SK-N-SH (cell line): ENCODE measurements around the gene SUV39H2. TPM values are rescaled to one million over a fixed set of nuclear protein-coding genes. Genes with fewer than 3 reads are reported as not detected.

Experiments
- CTCF ChIA-PET: fragments of 300-600, 350-600 bp; formaldehyde crosslinking; extraction: SDS; loops from one replicate; lab custom pipeline; 2021; lab: Yijun Ruan, JAX
- POLR2A ChIA-PET: fragments of 350-600 bp; sonication (Branson Sonifier 250); formaldehyde crosslinking; extraction: SDS; loops from one replicate; lab custom pipeline; 2020; ENCODE audit warnings: antibody characterized with exemption, inconsistent platforms; lab: Yijun Ruan, JAX
- DNase-seq: peaks from one replicate; pipeline ENCODE4 v3.0.0; 2012
- H2AFZ ChIP-seq: fragments of 200-600 bp; sonication (generic); 2 replicates; pipeline ENCODE4 v1.8.1; 2016; ENCODE audit warnings: antibody characterized with exemption, mild to moderate bottlenecking, low read depth
- H3F3A ChIP-seq: fragments of 200-600 bp; sonication (generic); replicated peaks from 2 replicates; pipeline ENCODE3; 2016; ENCODE audit warnings: antibody characterized with exemption, mild to moderate bottlenecking; ENCODE audit not compliant: insufficient read depth
- H3K27ac ChIP-seq, 2 experiments: fragments of 200-500 bp in 1 of 2; fragments of 200-600 bp in 1 of 2; sonication (Bioruptor generic) in 1 of 2; sonication (generic), shearing (Covaris generic) in 1 of 2; 2 replicates each; pipeline versions ENCODE4 v1.5.1 to v1.6.1; 2014 to 2016; ENCODE audit warnings: low read depth in 2 of 2, inconsistent platforms in 1 of 2, low read length in 1 of 2, mild to moderate bottlenecking in 1 of 2, mixed read lengths in 1 of 2
- H3K27me3 ChIP-seq: fragments of 200-600 bp; sonication (generic), shearing (Covaris generic); 2 replicates; pipeline ENCODE4 v1.6.1; 2016; ENCODE audit warnings: mixed run types; ENCODE audit not compliant: insufficient read depth
- H3K36me3 ChIP-seq, 2 experiments: fragments of 200-500 bp in 1 of 2; fragments of 200-600 bp in 1 of 2; sonication (Bioruptor generic) in 1 of 2; sonication (generic) in 1 of 2; replicated peaks in 1 of 2; 2 replicates each; pipeline versions ENCODE3 to v1.5.1; 2014 to 2016; ENCODE audit warnings: low read length in 1 of 2, mild to moderate bottlenecking in 1 of 2; ENCODE audit not compliant: insufficient read depth in 2 of 2, control insufficient read depth in 1 of 2
- H3K4me1 ChIP-seq, 2 experiments: fragments of 200-500 bp in 1 of 2; fragments of 200-600 bp in 1 of 2; sonication (Bioruptor generic) in 1 of 2; sonication (generic), shearing (Covaris generic) in 1 of 2; 2 replicates each; pipeline versions ENCODE4 v1.5.1 to v1.6.1; 2014 to 2016; ENCODE audit warnings: low read depth in 1 of 2, low read length in 1 of 2, mixed run types in 1 of 2; ENCODE audit not compliant: insufficient read depth in 2 of 2, control insufficient read depth in 1 of 2
- H3K4me2 ChIP-seq: fragments of 200-600 bp; sonication (generic), shearing (Covaris generic); 2 replicates; pipeline ENCODE4 v1.6.1; 2017; ENCODE audit warnings: mixed run types
- H3K4me3 ChIP-seq, 2 experiments: fragments of 200-500 bp in 1 of 2; fragments of 200-600 bp in 1 of 2; sonication (Bioruptor generic) in 1 of 2; sonication (generic), shearing (Covaris generic) in 1 of 2; 2 replicates each; pipeline versions ENCODE4 v1.5.1 to v1.8.1; 2014 to 2016; ENCODE audit warnings: low read depth in 2 of 2, inconsistent platforms in 1 of 2, low read length in 1 of 2, mild to moderate bottlenecking in 1 of 2, mixed read lengths in 1 of 2, moderate library complexity in 1 of 2
- H3K79me2 ChIP-seq: fragments of 200-600 bp; sonication (generic); 2 replicates; pipeline ENCODE4 v1.8.1; 2017; ENCODE audit warnings: mild to moderate bottlenecking; ENCODE audit not compliant: insufficient read depth
- H3K9ac ChIP-seq: fragments of 200-600 bp; sonication (generic); 2 replicates; pipeline ENCODE4 v1.6.1; 2017; ENCODE audit warnings: mixed run types
- H3K9me2 ChIP-seq: fragments of 200-600 bp; sonication (generic); 2 replicates; pipeline ENCODE4 v1.6.1; 2017; ENCODE audit warnings: mixed run types
- H3K9me3 ChIP-seq: fragments of 200-600 bp; sonication (generic); 2 replicates; pipeline ENCODE4 v1.6.1; 2017; ENCODE audit warnings: mixed run types, mild to moderate bottlenecking, moderate library complexity
- H4K20me1 ChIP-seq: fragments of 200-600 bp; sonication (generic); 2 replicates; pipeline ENCODE4 v1.6.1; 2017; ENCODE audit warnings: mild to moderate bottlenecking, mixed run types; ENCODE audit not compliant: insufficient read depth
- CHD2 ChIP-seq: fragments of 150-350 bp; IDR thresholded peaks from 2 replicates; pipeline ENCODE4 v1.6.1; 2018; ENCODE audit warnings: low read length; ENCODE audit not compliant: partially characterized antibody
- CTCF ChIP-seq: fragments of 200-600 bp; sonication (generic); IDR thresholded peaks from 2 replicates; pipeline ENCODE4 v1.6.1; 2017; ENCODE audit warnings: antibody characterized with exemption, mild to moderate bottlenecking, moderate library complexity
- FOXJ3 ChIP-seq: sonication (generic); formaldehyde crosslinking; IDR thresholded peaks from 2 replicates; pipeline ENCODE4 v1.5.1; 2020; ENCODE audit warnings: mild to moderate bottlenecking, missing genetic modification reagents
- FOXM1 ChIP-seq: IDR thresholded peaks from 2 replicates; pipeline ENCODE4 v1.4.0; 2012; ENCODE audit warnings: low read depth, mild to moderate bottlenecking
- GATA2 ChIP-seq: sonication (generic); formaldehyde crosslinking; IDR thresholded peaks from 2 replicates; pipeline ENCODE4 v1.5.0; 2020; ENCODE audit warnings: mild to moderate bottlenecking, missing genetic modification reagents
- MAX ChIP-seq: IDR thresholded peaks from 2 replicates; pipeline ENCODE4 v1.4.0; 2012; ENCODE audit warnings: low read depth
- NFIC ChIP-seq: IDR thresholded peaks from 2 replicates; pipeline ENCODE4 v1.4.0; 2012; ENCODE audit warnings: borderline replicate concordance
- PBX3 ChIP-seq: IDR thresholded peaks from 2 replicates; pipeline ENCODE4; 2012
- POLR2AphosphoS5 ChIP-seq: IDR thresholded peaks from 2 replicates; pipeline ENCODE4 v1.6.1; 2012; ENCODE audit warnings: low read depth, low read length
- RAD21 ChIP-seq: IDR thresholded peaks from 2 replicates; pipeline ENCODE4 v1.6.1; 2012; ENCODE audit warnings: mild to moderate bottlenecking, low read length
- SIN3A ChIP-seq: IDR thresholded peaks from 2 replicates; pipeline ENCODE4 v1.6.1; 2012; ENCODE audit warnings: low read depth, mild to moderate bottlenecking, low read length, moderate library complexity, borderline replicate concordance
- TAF1 ChIP-seq: IDR thresholded peaks from 2 replicates; pipeline ENCODE4 v1.6.1; 2012; ENCODE audit warnings: low read depth, mild to moderate bottlenecking, low read length, moderate library complexity, borderline replicate concordance
- TCF12 ChIP-seq: IDR thresholded peaks from 2 replicates; pipeline ENCODE4 v1.4.0; 2012
- USF2 ChIP-seq: fragments of 150-350 bp; IDR thresholded peaks from 2 replicates; pipeline ENCODE4 v1.6.1; 2017; ENCODE audit warnings: antibody characterized with exemption, low read length, low read depth, borderline replicate concordance
- YY1 ChIP-seq: IDR thresholded peaks from 2 replicates; pipeline ENCODE4 v1.4.0; 2012; ENCODE audit warnings: low read depth, mild to moderate bottlenecking
- WGBS: methylation state at CpG from one replicate; pipeline ENCODE4 v1.1.6; 2017; ENCODE audit warnings: low lambda C conversion rate; 5-methylcytosine and 5-hydroxymethylcytosine counted together
- polyA plus RNA-seq, 3 experiments: library from polyadenylated mRNA; depleted of rRNA; stranded (reverse); fragments of >200 nt; gene quantifications; 2 replicates each; pipeline ENCODE4 v1.2.3, GENCODE V29; 2012

The SUV39H2 gene
- polyA plus RNA-seq, 1 of the 3 experiments (the other 2 are of a cell fraction), result 4.6 TPM

GRCh38 chr10:14833106-14833505 lies 45.6 kb upstream of the SUV39H2 start:
- Histone ChIP-seq H3K4me2 (no peak overlapping the region), H3K9me3 (no peaks in the 10 kb centered on the region), H3K79me2 (no peaks in the 10 kb centered on the region; the same call in 1 of the 2 replicates), H3K27me3 (no peaks in the 10 kb centered on the region), H2AFZ (no peak overlapping the region), H3F3A (no peaks in the 10 kb centered on the region), H3K27ac (no peak overlapping the region), H3K4me1 (peaks cover 0 to 4% of the 10 kb centered on the region in 2 experiments; a peak in 1 of 4 replicates), H3K4me3 (no peak overlapping the region), H3K9me2 (no peaks in the 10 kb centered on the region), H3K9ac (no peak overlapping the region), H4K20me1 (no peaks in the 10 kb centered on the region), H3K36me3 (no peaks in the 10 kb centered on the region)
- CTCF ChIA-PET, result interaction anchor here (1.4 kb wide), 1 partner anchor 296 kb away, joined by 3 read pairs; no protein-coding TSS in a partner anchor
- POLR2A ChIA-PET, result no interaction called here
- TF ChIP-seq SIN3A (no peak), USF2 (no peak), MAX (no peak), CTCF (no peak), YY1 (no peak), FOXM1 (no peak), POLR2AphosphoS5 (no peak), RAD21 (no peak)
- no peak for DNase-seq
- WGBS, result 63% methylated on average over 3 of the region's 3 CpGs

GRCh38 chr10:14836208-14836607 lies 42.5 kb upstream of the SUV39H2 start:
- Histone ChIP-seq H3K9ac (no peak overlapping the region), H3K9me3 (no peaks in the 10 kb centered on the region), H4K20me1 (no peaks in the 10 kb centered on the region), H3K9me2 (no peaks in the 10 kb centered on the region), H3F3A (no peaks in the 10 kb centered on the region), H2AFZ (no peak overlapping the region), H3K36me3 (peaks cover 11 to 12% of the 10 kb centered on the region in 2 experiments), H3K4me1 (peaks cover 0 to 7% of the 10 kb centered on the region in 2 experiments; a peak in 1 of 4 replicates), H3K4me2 (no peak overlapping the region), H3K4me3 (no peak overlapping the region), H3K27me3 (no peaks in the 10 kb centered on the region), H3K27ac (no peak overlapping the region), H3K79me2 (peaks cover 31% of the 10 kb centered on the region)
- no peak for DNase-seq
- WGBS, result 96% methylated on average over 2 of the region's 2 CpGs
- CTCF ChIA-PET, result interaction anchor here (1.4 to 1.6 kb wide), 4 partner anchors 68 to 337 kb away, joined by 3 to 9 read pairs (median 6); no protein-coding TSS in a partner anchor
- no peak for TF ChIP-seq TAF1
- no peak for TF ChIP-seq PBX3
- TF ChIP-seq RAD21, result no peak
- no peak for TF ChIP-seq TCF12
- TF ChIP-seq NFIC, result no peak
- TF ChIP-seq CHD2, result no peak
- TF ChIP-seq GATA2 (CRISPR knock-in tag), result no peak
- TF ChIP-seq FOXJ3, result no peak
- TF ChIP-seq YY1, result no peak
- POLR2A ChIA-PET, result no interaction called here
